WTC11 (cell line): ENCODE data around the gene MYO15A. TPM values are rescaled to one million over a fixed set of nuclear protein-coding genes. Genes with fewer than 3 reads are reported as not detected.

Source experiments
- ATAC-seq: fragments of 200-7000 bp; cut with Tn5 transposase; 2 replicates; pipeline ENCODE4 v1.10.0; 2021; ENCODE audit warnings: mild to moderate bottlenecking, moderate library complexity
- CTCF ChIA-PET: fragments of 300-600 bp; sonication (Branson Sonifier 250); formaldehyde crosslinking; loops from one replicate; lab custom pipeline; 2021; ENCODE audit warnings: antibody characterized with exemption; lab: Charles Lee
- POLR2A ChIA-PET: fragments of 350-600 bp; sonication (Branson Sonifier 250); formaldehyde crosslinking; loops from one replicate; lab custom pipeline; 2021; ENCODE audit warnings: antibody characterized with exemption; lab: Charles Lee
- DNase-seq: peaks from one replicate; pipeline ENCODE4 v3.0.0; 2021; ENCODE audit warnings: low spot score
- H3K27ac Mint-ChIP-seq: 2 replicates; pipeline ENCODE4 v1.8.0; 2021; ENCODE audit warnings: mixed read lengths
- H3K27me3 Mint-ChIP-seq: 2 replicates; pipeline ENCODE4 v1.8.0; 2021; ENCODE audit warnings: low read depth, mild to moderate bottlenecking, moderate library complexity, mixed read lengths
- H3K36me3 Mint-ChIP-seq: 2 replicates; pipeline ENCODE4 v1.8.0; 2021; ENCODE audit warnings: mixed read lengths
- H3K4me1 Mint-ChIP-seq: 2 replicates; pipeline ENCODE4 v1.8.0; 2022; ENCODE audit warnings: mixed read lengths
- H3K4me3 Mint-ChIP-seq: 2 replicates; pipeline ENCODE4 v1.8.0; 2021; ENCODE audit warnings: mild to moderate bottlenecking, moderate library complexity, mixed read lengths
- H3K9me3 Mint-ChIP-seq: 2 replicates; pipeline ENCODE4 v1.8.0; 2021; ENCODE audit warnings: mixed read lengths
- ARID4B ChIP-seq: sonication (generic); formaldehyde crosslinking; IDR thresholded peaks from 2 replicates; pipeline ENCODE4 v1.8.0; 2023; ENCODE audit warnings: missing genetic modification reagents, mild to moderate bottlenecking, borderline replicate concordance
- CREB1 ChIP-seq: sonication (generic); formaldehyde crosslinking; IDR thresholded peaks from 2 replicates; pipeline ENCODE4 v1.8.0; 2023; ENCODE audit warnings: mild to moderate bottlenecking, missing genetic modification reagents
- ELF4 ChIP-seq: sonication (generic); formaldehyde crosslinking; IDR thresholded peaks from 2 replicates; pipeline ENCODE4 v1.8.1; 2022; ENCODE audit warnings: low read depth, mild to moderate bottlenecking, moderate library complexity, missing genetic modification reagents
- MAX ChIP-seq: sonication (generic); formaldehyde crosslinking; IDR thresholded peaks from 2 replicates; pipeline ENCODE4 v1.8.0; 2022; ENCODE audit warnings: mild to moderate bottlenecking, missing genetic modification reagents
- NR1H2 ChIP-seq: sonication (generic); formaldehyde crosslinking; IDR thresholded peaks from 2 replicates; pipeline ENCODE4 v1.9.0; 2021; ENCODE audit warnings: mild to moderate bottlenecking, moderate library complexity, missing genetic modification reagents
- SMAD4 ChIP-seq: sonication (generic); formaldehyde crosslinking; IDR thresholded peaks from 2 replicates; pipeline ENCODE4 v1.8.0; 2022; ENCODE audit warnings: mild to moderate bottlenecking, missing genetic modification reagents
- ZNF281 ChIP-seq: sonication (generic); formaldehyde crosslinking; IDR thresholded peaks from 2 replicates; pipeline ENCODE4 v1.8.0; 2023; ENCODE audit warnings: mild to moderate bottlenecking, missing genetic modification reagents
- ZNF423 ChIP-seq: fragments of 250-450 bp; sonication (Bioruptor Pico); IDR thresholded peaks from 2 replicates; pipeline ENCODE4 v2.1.2; 2022; ENCODE audit warnings: mild to moderate bottlenecking, moderate library complexity
- ZNF425 ChIP-seq: fragments of 250-450 bp; sonication (Bioruptor Pico); conservative IDR thresholded peaks from 2 replicates; pipeline ENCODE4 v1.9.0; 2021; ENCODE audit warnings: mild to moderate bottlenecking
- total RNA-seq: library from RNA; stranded (reverse); gene quantifications from 3 replicates; pipeline ENCODE4 v1.2.3, GENCODE V29; 2021

MYO15A gene
- total RNA-seq, 1 experiment from 2014 or later = 2.6 TPM

- H3K4me1 Mint-ChIP-seq = peaks cover 43% of the 10 kb centered on the region
- no peak overlapping the region for H3K27ac Mint-ChIP-seq
These were observed 76.8 kb downstream of the MYO15A start for GRCh38 chr17:18185391-18185790.

GRCh38 chr17:18185832-18186626, 77.5 kb downstream of the MYO15A start:
- Mint-ChIP-seq H3K4me1 (peaks cover 46% of the 10 kb centered on the region), H3K9me3 (no peaks in the 10 kb centered on the region)
- no peak for ATAC-seq
- no peak for TF ChIP-seq ZNF425
- TF ChIP-seq ZNF423 (CRISPR knock-in tag) = no peak
- TF ChIP-seq, all 79 proteins: peak for 0
- DNase-seq = no peak
- ChIA-PET POLR2A (no interaction called here), CTCF (interaction anchor here (0.6 to 4.3 kb wide), 3 partner anchors 16 to 44 kb away, joined by 3 to 44 read pairs (median 4); no protein-coding TSS in a partner anchor)
- Mint-ChIP-seq H3K27me3 (no peaks in the 10 kb centered on the region), H3K36me3 (peaks cover 40% of the 10 kb centered on the region), H3K4me3 (peak overlapping the region; percentile 93), H3K27ac (peak overlapping the region; percentile 80)

More at GRCh38 chr17:18185391-18185790, 76.8 kb downstream of the MYO15A start:
- Mint-ChIP-seq H3K27me3 (no peaks in the 10 kb centered on the region), H3K36me3 (peaks cover 36% of the 10 kb centered on the region), H3K9me3 (no peaks in the 10 kb centered on the region), H3K4me3 (peak overlapping the region; percentile 93)
- ATAC-seq = no peak
- no peak for DNase-seq
- CTCF ChIA-PET = interaction anchor here (0.6 to 4.3 kb wide), 3 partner anchors 15 to 43 kb away, joined by 3 to 44 read pairs (median 4); no protein-coding TSS in a partner anchor
- POLR2A ChIA-PET = no interaction called here
- TF ChIP-seq CREB1 (CRISPR knock-in tag) (no peak), MAX (CRISPR knock-in tag) (no peak), SMAD4 (CRISPR knock-in tag) (no peak), ELF4 (no peak), ARID4B (CRISPR knock-in tag) (no peak)

- DNase-seq = no peak
- CTCF ChIA-PET = no interaction called here
- H3K4me1 Mint-ChIP-seq = peaks cover 46% of the 10 kb centered on the region
- H3K4me3 Mint-ChIP-seq = peak overlapping the region; percentile 93
- POLR2A ChIA-PET = no interaction called here
- TF ChIP-seq NR1H2 (CRISPR knock-in tag) (no peak), ZNF281 (CRISPR knock-in tag) (no peak)
- 0 out of 2 replicates have a peak overlapping the region, but pooled peaks have one; percentile 80 for H3K27ac Mint-ChIP-seq
- no peaks in the 10 kb centered on the region for H3K27me3 Mint-ChIP-seq
- peaks cover 40% of the 10 kb centered on the region for H3K36me3 Mint-ChIP-seq
- no peak for ATAC-seq
- H3K9me3 Mint-ChIP-seq = no peaks in the 10 kb centered on the region
These were observed 78.0 kb downstream of the MYO15A start for GRCh38 chr17:18186627-18186982.
